Suppressor macrophage treated with lipopolysaccharide for 4 hours (primary cell): ENCODE data around the gene SSUH2.
A peak's percentile ranks its signal among the peaks of the same experiment; 100 is the strongest.
"Not testable (repeated sequence)": the region's sequence is repeated elsewhere in the genome, so short reads cannot be mapped to it uniquely, and the experiment has no call there.

Experiments used
- DNase-seq: peaks from one replicate; pipeline ENCODE4 v3.0.0-alpha.2; 2020

The SSUH2 gene

GRCh38 chr3:8644748-8645390 is at the start of gene SSUH2:
TSS of gene SSUH2 (minus strand) at chr3:8644798. CDS start at chr3:8644758, 40 bp downstream.
- DNase-seq: no peak

- DNase-seq: not testable (repeated sequence)
Measured at GRCh38 chr3:8691295-8691694, 46.7 kb upstream of the SSUH2 start.

- DNase-seq: not testable (repeated sequence)
Measured at GRCh38 chr3:8684992-8685391, 40.4 kb upstream of the SSUH2 start.

GRCh38 chr3:8682850-8683574 is 38.4 kb upstream of the SSUH2 start:
- DNase-seq: not testable (repeated sequence)

GRCh38 chr3:8681881-8682538 is 37.4 kb upstream of the SSUH2 start:
- DNase-seq: not testable (repeated sequence)

GRCh38 chr3:8681349-8681748 is 36.8 kb upstream of the SSUH2 start:
- DNase-seq: no peak

GRCh38 chr3:8679817-8680553 is 35.4 kb upstream of the SSUH2 start:
- DNase-seq: not testable (repeated sequence)

GRCh38 chr3:8678751-8679150 is 34.2 kb upstream of the SSUH2 start:
- no peak for DNase-seq

GRCh38 chr3:8677258-8677657 is 32.7 kb upstream of the SSUH2 start:
- not testable (repeated sequence) for DNase-seq

GRCh38 chr3:8675591-8675990 is 31.0 kb upstream of the SSUH2 start:
- DNase-seq: not testable (repeated sequence)

- no peak for DNase-seq
Measured at GRCh38 chr3:8673083-8673737, 28.6 kb upstream of the SSUH2 start.

- no peak for DNase-seq
Measured at GRCh38 chr3:8669019-8669418, 24.4 kb upstream of the SSUH2 start.

- no peak for DNase-seq
Measured at GRCh38 chr3:8668216-8668615, 23.6 kb upstream of the SSUH2 start.

GRCh38 chr3:8667463-8668091 is 23.0 kb upstream of the SSUH2 start:
- DNase-seq: no peak

- DNase-seq: peak; percentile 25
Measured at GRCh38 chr3:8665407-8665896, 20.9 kb upstream of the SSUH2 start.

- peak; percentile 78 for DNase-seq
Measured at GRCh38 chr3:8663177-8664061, 18.8 kb upstream of the SSUH2 start.

GRCh38 chr3:8662594-8662993 is 18.0 kb upstream of the SSUH2 start:
- no peak for DNase-seq

- no peak for DNase-seq
Measured at GRCh38 chr3:8660175-8661118, 15.8 kb upstream of the SSUH2 start.

GRCh38 chr3:8659242-8659641 is 14.6 kb upstream of the SSUH2 start:
- DNase-seq: no peak
